ENCODE results near the gene NANOG. TPM values are rescaled to one million over a fixed set of nuclear protein-coding genes. Genes with fewer than 3 reads are reported as not detected.

Gene NANOG
- total RNA-seq = not detected

DNA sequence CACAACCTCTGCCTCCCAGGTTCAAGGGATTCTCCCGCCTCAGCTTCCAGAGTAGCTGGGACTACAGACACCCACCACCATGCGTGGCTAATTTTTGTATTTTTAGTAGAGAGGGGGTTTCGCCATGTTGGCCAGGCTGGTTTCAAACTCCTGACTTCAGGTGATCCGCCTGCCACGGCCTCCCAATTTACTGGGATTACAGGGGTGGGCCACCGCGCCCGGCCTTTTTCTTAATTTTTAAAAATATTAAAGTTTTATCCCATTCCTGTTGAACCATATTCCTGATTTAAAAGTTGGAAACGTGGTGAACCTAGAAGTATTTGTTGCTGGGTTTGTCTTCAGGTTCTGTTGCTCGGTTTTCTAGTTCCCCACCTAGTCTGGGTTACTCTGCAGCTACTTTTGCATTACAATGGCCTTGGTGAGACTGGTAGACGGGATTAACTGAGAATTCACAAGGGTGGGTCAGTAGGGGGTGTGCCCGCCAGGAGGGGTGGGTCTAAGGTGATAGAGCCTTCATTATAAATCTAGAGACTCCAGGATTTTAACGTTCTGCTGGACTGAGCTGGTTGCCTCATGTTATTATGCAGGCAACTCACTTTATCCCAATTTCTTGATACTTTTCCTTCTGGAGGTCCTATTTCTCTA, at the start of gene NANOG:
Gene NANOG, plus strand, starts transcription at position 519 of the 645 bp plus-strand sequence. CDS start 213 bp downstream, outside the sequence.

DNA sequence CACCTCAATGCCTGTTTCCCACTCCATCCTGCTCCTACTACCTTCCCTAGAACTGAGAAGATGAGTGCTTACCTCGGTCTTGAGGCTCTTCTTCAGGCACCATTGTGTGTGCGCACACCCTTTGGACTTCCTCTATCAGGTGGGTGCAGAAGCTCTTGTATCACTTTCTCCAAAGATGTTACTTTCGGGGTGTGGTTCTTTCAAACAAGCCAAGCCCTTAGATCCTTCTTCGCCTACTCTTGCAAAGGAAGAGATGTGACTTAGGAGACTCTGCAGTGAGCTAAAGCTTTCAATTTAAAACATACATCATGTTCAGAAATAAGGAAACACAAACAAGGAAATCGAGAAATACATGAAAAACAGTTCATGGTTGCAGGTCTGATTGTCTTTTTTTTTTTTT, 42.0 kb upstream of the NANOG start, which contains the start of gene CLEC4C:
Gene CLEC4C, minus strand, starts transcription at position 130 of the 400 bp plus-strand sequence. Its CDS starts 27 bp downstream, at position 103.

Other genes starting within 250 kb of the NANOG start
- gene APOBEC1, start 123.5 kb upstream of the NANOG start, total RNA-seq = not detected
- not detected for gene GDF3, start 93.6 kb upstream of the NANOG start, total RNA-seq
- gene DPPA3, start 78.0 kb upstream of the NANOG start, total RNA-seq = not detected
- gene CLEC4C, start 42.0 kb upstream of the NANOG start, total RNA-seq = not detected
- gene NANOGNB, start 24.2 kb upstream of the NANOG start, total RNA-seq = not detected
- gene SLC2A14, start 83.5 kb downstream of the NANOG start, total RNA-seq = 10 to 100 TPM; 10.0 TPM
- gene SLC2A3, start 146.8 kb downstream of the NANOG start, total RNA-seq = 100 to 1,000 TPM; 376 to 390 TPM
- 10 to 100 TPM; 18.5 to 18.6 TPM for gene FOXJ2, start 243.3 kb downstream of the NANOG start, total RNA-seq